ENCODE measurements around the gene NBEA.

The NBEA gene

GRCh38 chr13:35614666-35615065, 672.6 kb downstream of the NBEA start:
- H3K27ac Mint-ChIP-seq, result no peak overlapping the region
- H3K27me3 Mint-ChIP-seq, result no peaks in the 10 kb centered on the region
- no peak for ATAC-seq (replicated peaks)
- no peaks in the 10 kb centered on the region for H3K9me3 Mint-ChIP-seq
- no peak for DNase-seq
- H3K36me3 Mint-ChIP-seq, result peaks cover 0 to 7% of the 10 kb centered on the region in 2 donors
- H3K4me1 Mint-ChIP-seq, result no peaks in the 10 kb centered on the region
- H3K4me3 Mint-ChIP-seq, result no peak overlapping the region

DNA sequence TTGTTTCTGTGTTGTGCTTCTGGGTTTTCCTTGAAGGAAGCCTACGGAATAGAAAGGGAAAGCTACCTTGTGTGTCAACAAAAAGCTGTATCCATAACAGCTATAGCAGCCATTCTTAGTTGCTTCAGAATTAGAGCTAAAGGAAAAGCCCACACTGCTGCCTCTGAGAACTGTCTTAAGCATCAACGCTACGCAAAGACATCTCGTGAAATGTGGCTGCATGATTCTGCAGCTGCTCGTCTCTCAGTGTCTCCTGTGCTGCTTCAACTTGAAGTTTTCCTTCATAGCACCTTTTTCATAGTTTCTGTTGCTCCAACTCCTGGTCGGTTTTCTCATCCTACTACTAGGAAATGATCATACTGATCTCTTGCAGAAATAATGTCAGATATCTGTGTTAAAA, 675.4 kb downstream of the NBEA start:
- ATAC-seq (replicated peaks) (no peak), DNase-seq (no peak)
- H3K27me3 Mint-ChIP-seq, result no peaks in the 10 kb centered on the region
- H3K9me3 Mint-ChIP-seq, result no peaks in the 10 kb centered on the region
- no peak overlapping the region for H3K27ac Mint-ChIP-seq
- H3K36me3 Mint-ChIP-seq, result no peaks in the 10 kb centered on the region
- no peaks in the 10 kb centered on the region for H3K4me1 Mint-ChIP-seq
- no peak overlapping the region for H3K4me3 Mint-ChIP-seq

- H3K27me3 Mint-ChIP-seq, result no peaks in the 10 kb centered on the region
- DNase-seq (no peak), ATAC-seq (replicated peaks) (no peak)
- H3K4me1 Mint-ChIP-seq, result no peaks in the 10 kb centered on the region
- H3K36me3 Mint-ChIP-seq, result no peaks in the 10 kb centered on the region
- H3K9me3 Mint-ChIP-seq, result no peaks in the 10 kb centered on the region
- H3K27ac Mint-ChIP-seq, result no peak overlapping the region
- no peak overlapping the region for H3K4me3 Mint-ChIP-seq
These were observed 676.6 kb downstream of the NBEA start for GRCh38 chr13:35618565-35619083.

GRCh38 chr13:35621989-35622388, 679.9 kb downstream of the NBEA start:
- Mint-ChIP-seq H3K27ac (no peak overlapping the region), H3K9me3 (no peaks in the 10 kb centered on the region), H3K4me1 (no peaks in the 10 kb centered on the region), H3K36me3 (no peaks in the 10 kb centered on the region), H3K27me3 (no peaks in the 10 kb centered on the region), H3K4me3 (no peak overlapping the region)
- no peak for ATAC-seq (replicated peaks)
- no peak for DNase-seq

DNA sequence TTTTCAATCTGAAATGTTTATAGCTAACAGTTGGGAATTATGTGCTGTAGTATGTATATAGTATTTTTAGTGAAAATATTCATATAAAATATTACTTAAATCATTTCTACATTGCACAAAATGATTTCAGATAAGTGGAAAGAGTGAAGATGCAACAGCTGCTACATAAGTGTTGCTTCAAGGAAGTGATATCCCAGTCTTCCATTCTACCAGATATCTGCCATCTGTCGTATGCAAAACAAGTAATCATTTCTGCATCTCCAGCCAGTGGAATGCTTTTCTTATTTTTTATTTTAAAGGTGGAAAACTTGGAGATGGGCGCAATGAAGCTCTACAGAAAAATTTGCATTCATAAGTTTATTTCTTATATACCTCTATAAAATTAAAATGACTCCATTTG, 687.0 kb downstream of the NBEA start:
- DNase-seq, result no peak
- Mint-ChIP-seq H3K36me3 (no peaks in the 10 kb centered on the region), H3K9me3 (no peaks in the 10 kb centered on the region), H3K27ac (no peak overlapping the region), H3K4me3 (no peak overlapping the region), H3K27me3 (no peaks in the 10 kb centered on the region), H3K4me1 (no peaks in the 10 kb centered on the region)
- ATAC-seq (replicated peaks), result no peak

- H3K36me3 Mint-ChIP-seq, result no peaks in the 10 kb centered on the region
- H3K27me3 Mint-ChIP-seq, result no peaks in the 10 kb centered on the region
- DNase-seq (no peak), ATAC-seq (replicated peaks) (peak; percentile 80 to 87)
- no peak overlapping the region for H3K27ac Mint-ChIP-seq
- H3K4me3 Mint-ChIP-seq, result no peak overlapping the region
- H3K9me3 Mint-ChIP-seq, result no peaks in the 10 kb centered on the region
- H3K4me1 Mint-ChIP-seq, result no peaks in the 10 kb centered on the region
These were observed 688.6 kb downstream of the NBEA start for GRCh38 chr13:35630551-35631275.

GRCh38 chr13:35631666-35632065, 689.6 kb downstream of the NBEA start:
- ATAC-seq (replicated peaks), result no peak
- no peaks in the 10 kb centered on the region for H3K36me3 Mint-ChIP-seq
- H3K4me3 Mint-ChIP-seq, result no peak overlapping the region
- H3K4me1 Mint-ChIP-seq, result no peaks in the 10 kb centered on the region
- no peak for DNase-seq
- no peak overlapping the region for H3K27ac Mint-ChIP-seq
- H3K27me3 Mint-ChIP-seq, result no peaks in the 10 kb centered on the region
- no peaks in the 10 kb centered on the region for H3K9me3 Mint-ChIP-seq

DNA sequence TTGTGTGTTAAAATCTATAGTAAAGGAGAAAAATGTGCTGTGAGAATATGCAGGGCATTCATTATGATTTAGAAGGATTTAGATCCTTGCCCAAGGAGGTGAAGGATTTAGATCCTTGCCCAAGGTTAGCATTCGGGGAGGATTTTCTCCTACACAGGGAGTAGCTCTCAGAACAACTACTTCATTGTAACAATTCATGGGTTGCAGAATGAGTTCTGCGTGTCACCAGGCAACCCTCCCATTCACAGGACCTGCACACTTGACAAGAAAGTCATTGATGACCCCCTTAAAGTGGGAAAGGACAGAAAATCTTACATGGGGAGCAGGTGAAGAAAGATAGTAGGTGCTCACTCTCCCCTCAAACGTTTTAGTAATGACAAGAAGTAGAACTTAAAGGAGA, 701.6 kb downstream of the NBEA start:
- Mint-ChIP-seq H3K27ac (no peak overlapping the region), H3K36me3 (peaks cover 0 to 1% of the 10 kb centered on the region in 2 donors), H3K4me1 (no peaks in the 10 kb centered on the region), H3K4me3 (no peak overlapping the region), H3K9me3 (no peaks in the 10 kb centered on the region), H3K27me3 (no peaks in the 10 kb centered on the region)
- ATAC-seq (replicated peaks) (no peak), DNase-seq (no peak)

- H3K4me3 Mint-ChIP-seq, result no peak overlapping the region
- ATAC-seq (replicated peaks) (peak; percentile 56), DNase-seq (no peak)
- no peaks in the 10 kb centered on the region for H3K9me3 Mint-ChIP-seq
- H3K36me3 Mint-ChIP-seq, result peaks cover 3 to 6% of the 10 kb centered on the region in 2 donors
- H3K4me1 Mint-ChIP-seq, result no peaks in the 10 kb centered on the region
- H3K27me3 Mint-ChIP-seq, result no peaks in the 10 kb centered on the region
- H3K27ac Mint-ChIP-seq, result no peak overlapping the region
These were observed 704.1 kb downstream of the NBEA start for GRCh38 chr13:35646056-35646774.

DNA sequence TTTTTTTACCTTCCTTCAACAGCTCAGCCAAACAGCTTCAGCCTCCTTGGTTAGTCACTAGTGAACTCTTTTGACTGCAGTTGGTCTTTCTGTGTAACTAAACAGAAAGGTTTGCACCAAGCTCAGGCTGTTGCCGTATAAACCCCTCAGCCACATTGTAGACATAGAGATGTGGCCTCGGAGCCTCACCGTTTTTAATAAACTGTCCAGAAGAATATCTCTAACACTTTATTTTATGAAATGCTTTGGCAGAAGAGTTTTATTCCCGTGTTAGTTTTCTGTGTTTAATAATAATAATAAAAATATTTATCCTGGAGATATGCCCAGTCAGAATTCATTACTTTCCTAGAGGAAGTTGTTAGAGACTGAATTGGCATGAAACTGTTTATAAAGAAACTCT, 706.1 kb downstream of the NBEA start:
- ATAC-seq (replicated peaks) (no peak), DNase-seq (no peak)
- no peaks in the 10 kb centered on the region for H3K27me3 Mint-ChIP-seq
- no peak overlapping the region for H3K27ac Mint-ChIP-seq
- H3K4me1 Mint-ChIP-seq, result no peaks in the 10 kb centered on the region
- H3K36me3 Mint-ChIP-seq, result peaks cover 9 to 10% of the 10 kb centered on the region in 2 donors
- H3K4me3 Mint-ChIP-seq, result no peak overlapping the region
- peaks cover 0 to 2% of the 10 kb centered on the region in 2 donors for H3K9me3 Mint-ChIP-seq

- H3K4me1 Mint-ChIP-seq, result no peaks in the 10 kb centered on the region
- no peak for DNase-seq
- no peak for ATAC-seq (replicated peaks)
These were observed 707.1 kb downstream of the NBEA start for GRCh38 chr13:35649162-35649561.

GRCh38 chr13:35659796-35660195, 717.7 kb downstream of the NBEA start:
- ATAC-seq (replicated peaks) (no peak), DNase-seq (no peak)
- Mint-ChIP-seq H3K27me3 (no peaks in the 10 kb centered on the region), H3K27ac (no peak overlapping the region), H3K36me3 (peaks cover 5% of the 10 kb centered on the region in 2 donors), H3K9me3 (no peaks in the 10 kb centered on the region), H3K4me3 (no peak overlapping the region), H3K4me1 (peaks cover 0 to 6% of the 10 kb centered on the region in 2 donors)

More at GRCh38 chr13:35649162-35649561, 707.1 kb downstream of the NBEA start:
- Mint-ChIP-seq H3K4me3 (no peak overlapping the region), H3K27me3 (no peaks in the 10 kb centered on the region), H3K27ac (no peak overlapping the region), H3K9me3 (peaks cover 0 to 2% of the 10 kb centered on the region in 2 donors), H3K36me3 (peaks cover 9 to 10% of the 10 kb centered on the region in 2 donors)

DNA sequence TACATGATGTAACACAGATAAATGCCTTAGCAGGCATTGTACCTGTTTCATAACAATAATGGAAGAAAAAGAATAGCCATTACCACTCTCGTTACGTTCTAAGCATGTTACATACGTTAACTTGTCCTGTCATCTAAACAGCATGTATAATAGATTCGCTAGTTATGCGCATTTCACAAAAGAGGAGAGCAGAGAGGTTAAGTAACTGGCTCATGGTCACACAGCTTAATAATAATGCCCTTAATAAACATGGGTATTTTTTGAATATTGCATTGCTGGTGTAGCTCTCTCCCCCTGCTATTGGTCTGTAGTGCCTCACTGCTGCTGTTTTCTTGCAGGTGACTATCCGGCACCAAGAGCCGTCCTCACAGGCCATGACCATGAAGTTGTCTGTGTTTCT, 722.7 kb downstream of the NBEA start:
- Mint-ChIP-seq H3K4me1 (peaks cover 0 to 6% of the 10 kb centered on the region in 2 donors), H3K27me3 (no peaks in the 10 kb centered on the region), H3K4me3 (no peak overlapping the region), H3K36me3 (peaks cover 2 to 4% of the 10 kb centered on the region in 2 donors), H3K9me3 (no peaks in the 10 kb centered on the region), H3K27ac (no peak overlapping the region)
- no peak for ATAC-seq (replicated peaks)
- no peak for DNase-seq

- ATAC-seq (replicated peaks) (no peak), DNase-seq (no peak)
- Mint-ChIP-seq H3K4me1 (no peaks in the 10 kb centered on the region), H3K27ac (no peak overlapping the region), H3K4me3 (no peak overlapping the region), H3K9me3 (no peaks in the 10 kb centered on the region), H3K27me3 (no peaks in the 10 kb centered on the region), H3K36me3 (peaks cover 0 to 4% of the 10 kb centered on the region in 2 donors)
These were observed 727.3 kb downstream of the NBEA start for GRCh38 chr13:35669321-35669720.

DNA sequence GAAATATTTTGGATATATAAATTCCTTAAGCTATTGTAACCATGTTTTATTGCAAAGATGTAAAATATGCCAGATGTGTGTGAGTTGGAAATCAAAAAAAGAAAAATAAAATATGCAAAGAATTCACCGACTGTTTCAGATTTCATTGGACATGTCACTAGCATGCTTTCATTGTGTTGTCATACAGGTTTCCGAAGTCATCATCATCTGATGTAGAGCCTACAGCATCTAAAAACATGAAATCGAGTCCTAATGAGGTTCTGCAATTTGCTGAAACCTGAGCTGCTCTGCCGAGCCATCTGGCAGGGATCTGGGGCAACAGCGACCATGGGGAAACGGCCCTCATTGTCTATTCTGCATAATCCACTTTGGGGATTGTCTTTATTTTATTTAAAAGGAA, 730.5 kb downstream of the NBEA start:
- Mint-ChIP-seq H3K27me3 (no peaks in the 10 kb centered on the region), H3K27ac (no peak overlapping the region), H3K4me1 (no peaks in the 10 kb centered on the region), H3K9me3 (peaks cover 4% of the 10 kb centered on the region in 2 donors), H3K36me3 (no peaks in the 10 kb centered on the region), H3K4me3 (no peak overlapping the region)
- DNase-seq (no peak), ATAC-seq (replicated peaks) (no peak)
